ENCODE results near the gene ARF5. TPM values are rescaled to one million over a fixed set of nuclear protein-coding genes. Genes with fewer than 3 reads are reported as not detected.

ARF5 gene
- total and polyA plus RNA-seq, 2 of the 8 experiments (the other 6 are each of a cell fraction or from before 2014, with no cell fraction given), result 154 to 579 TPM

DNA sequence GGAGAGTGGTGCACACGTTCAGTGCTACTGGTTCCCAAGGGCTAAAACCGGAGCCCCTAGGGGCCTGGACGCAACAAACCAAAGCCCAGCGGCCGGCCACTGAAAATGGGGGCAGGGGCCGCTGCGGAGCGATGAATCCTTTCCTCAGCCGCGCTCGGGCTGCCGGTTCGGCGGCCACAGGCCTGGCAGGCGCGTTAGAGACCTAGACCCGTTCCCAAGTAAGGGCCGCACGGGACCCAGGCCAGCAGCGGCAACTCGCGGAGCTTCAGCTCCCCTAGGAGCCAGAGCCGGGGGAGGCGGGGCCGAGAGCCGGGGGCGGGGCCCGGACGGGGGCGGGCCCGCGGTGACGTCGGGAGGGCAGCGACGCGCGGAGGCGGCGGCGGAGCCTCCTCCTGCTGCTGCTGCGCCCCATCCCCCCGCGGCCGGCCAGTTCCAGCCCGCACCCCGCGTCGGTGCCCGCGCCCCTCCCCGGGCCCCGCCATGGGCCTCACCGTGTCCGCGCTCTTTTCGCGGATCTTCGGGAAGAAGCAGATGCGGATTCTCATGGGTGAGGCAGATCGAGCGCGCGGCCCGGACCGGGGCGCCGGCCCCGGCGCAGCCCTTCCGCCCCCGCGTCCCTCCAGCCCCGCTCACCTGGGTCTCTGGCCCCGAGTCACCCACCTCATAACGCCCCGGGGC is at the start of gene ARF5 (continued):
- TF ChIP-seq RNF2 (IDR thresholded peaks at IDR 0.05; ENCODE audit: borderline replicate concordance, low read depth, low read length, missing control alignments, poor library complexity, severe bottlenecking), result no peak
- no peak for TF ChIP-seq CHD1 (IDR thresholded peaks at IDR 0.05; ENCODE audit: low read depth, low read length)
- no peak for TF ChIP-seq BACH1 (IDR thresholded peaks at IDR 0.05; ENCODE audit: low read length)
- TF ChIP-seq SAP30 (IDR thresholded peaks at IDR 0.05; ENCODE audit: insufficient read depth, insufficient replicate concordance, low read length), result no peak
- TF ChIP-seq YY1 (IDR thresholded peaks at IDR 0.05; ENCODE audit: low read depth, low read length), result no peak
- TF ChIP-seq JUN (IDR thresholded peaks at IDR 0.05; ENCODE audit: low read depth, low read length), result no peak
- no peak; a peak in 1 of 3 replicates for TF ChIP-seq EP300 (IDR thresholded peaks at IDR 0.05; ENCODE audit: borderline replicate concordance in 1 of 2, low read depth in 2 of 2, low read length in 2 of 2)
